HepG2 (cell line): Measurements from ENCODE around the gene SPIN1. TPM values are rescaled to one million over a fixed set of nuclear protein-coding genes. Genes with fewer than 3 reads are reported as not detected.

ENCODE experiments used
- ARID2 ChIP-seq: sonication (generic); formaldehyde crosslinking; IDR thresholded peaks from 2 replicates; pipeline ENCODE4 v1.8.1; 2022; ENCODE audit warnings: mild to moderate bottlenecking, missing genetic modification reagents, borderline replicate concordance
- BCL6 ChIP-seq: IDR thresholded peaks from 2 replicates; pipeline ENCODE4 v1.6.1; 2016; ENCODE audit warnings: missing genetic modification reagents, missing compliant biosample characterization
- EED ChIP-seq: sonication (generic); formaldehyde crosslinking; IDR thresholded peaks from 2 replicates; pipeline ENCODE4 v1.5.0; 2020; ENCODE audit warnings: mild to moderate bottlenecking, missing genetic modification reagents
- ELK4 ChIP-seq: sonication (generic); formaldehyde crosslinking; IDR thresholded peaks from 2 replicates; pipeline ENCODE4 v1.9.0; 2021; ENCODE audit warnings: missing genetic modification reagents, borderline replicate concordance
- FOXM1 ChIP-seq: sonication (generic); formaldehyde crosslinking; IDR thresholded peaks from 2 replicates; pipeline ENCODE4 v1.5.0; 2020; ENCODE audit warnings: missing genetic modification reagents
- HCFC1 ChIP-seq: fragments of 150-350 bp; IDR thresholded peaks from 2 replicates; pipeline ENCODE4 v1.6.1; 2014; ENCODE audit warnings: low read depth, low read length
- HDAC1 ChIP-seq: sonication (generic); formaldehyde crosslinking; IDR thresholded peaks from 2 replicates; pipeline ENCODE4 v1.5.1; 2020; ENCODE audit warnings: mild to moderate bottlenecking, missing genetic modification reagents
- KDM5B ChIP-seq: sonication (generic); formaldehyde crosslinking; IDR thresholded peaks from 2 replicates; pipeline ENCODE4 v1.4.0; 2020; ENCODE audit warnings: missing genetic modification reagents, mild to moderate bottlenecking, borderline replicate concordance
- KLF11 ChIP-seq: IDR thresholded peaks from 2 replicates; pipeline ENCODE4 v1.6.1; 2016; ENCODE audit warnings: missing compliant biosample characterization
- SATB2 ChIP-seq: sonication (generic); formaldehyde crosslinking; IDR thresholded peaks from 2 replicates; pipeline ENCODE4 v1.5.0; 2020; ENCODE audit warnings: missing genetic modification reagents
- SMAD3 ChIP-seq: sonication (generic); formaldehyde crosslinking; IDR thresholded peaks from 2 replicates; pipeline ENCODE4 v1.4.0; 2020; ENCODE audit warnings: missing genetic modification reagents
- SP4 ChIP-seq: sonication (generic); formaldehyde crosslinking; IDR thresholded peaks from 2 replicates; pipeline ENCODE4 v1.8.1; 2023; ENCODE audit warnings: mild to moderate bottlenecking, missing genetic modification reagents
- TFDP1 ChIP-seq: IDR thresholded peaks from 2 replicates; pipeline ENCODE4 v1.6.1; 2016; ENCODE audit warnings: missing compliant biosample characterization, missing genetic modification reagents, borderline replicate concordance
- ZBTB40 ChIP-seq, 2 experiments: fragments of 450-650 bp in 1 of 2; sonication (generic) in 1 of 2; formaldehyde crosslinking in 1 of 2; IDR thresholded peaks; 2 replicates each; pipeline versions ENCODE4 v1.6.1 to v1.8.0; 2016 to 2022; ENCODE audit warnings: antibody characterized with exemption in 1 of 2, mild to moderate bottlenecking in 1 of 2, missing genetic modification reagents in 1 of 2
- ZNF235 ChIP-seq: sonication (generic); formaldehyde crosslinking; IDR thresholded peaks from 2 replicates; pipeline ENCODE4 v1.8.1; 2023; ENCODE audit warnings: mild to moderate bottlenecking, missing genetic modification reagents, borderline replicate concordance
- ZNF382 ChIP-seq: sonication (generic); formaldehyde crosslinking; IDR thresholded peaks from 2 replicates; pipeline ENCODE4 v1.5.0; 2020; ENCODE audit warnings: missing genetic modification reagents, mild to moderate bottlenecking, borderline replicate concordance
- ZNF431 ChIP-seq: sonication (generic); formaldehyde crosslinking; IDR thresholded peaks from 2 replicates; pipeline ENCODE4 v1.9.0; 2022; ENCODE audit warnings: missing genetic modification reagents, low read depth, mild to moderate bottlenecking, borderline replicate concordance
- ZNF773 ChIP-seq: sonication (generic); formaldehyde crosslinking; IDR thresholded peaks from 2 replicates; pipeline ENCODE4 v1.4.0; 2020; ENCODE audit warnings: missing genetic modification reagents, borderline replicate concordance
- ZSCAN22 ChIP-seq: sonication (generic); formaldehyde crosslinking; IDR thresholded peaks from 2 replicates; pipeline ENCODE4 v1.4.0; 2020; ENCODE audit warnings: mild to moderate bottlenecking, missing genetic modification reagents
- polyA plus RNA-seq, 8 experiments: library from polyadenylated mRNA; depleted of rRNA in 3 of 8; stranded (reverse) in 7 of 8; unstranded in 1 of 8; fragments of >200 nt; fragmentation: Illumina TruSeq in 4 of 8; extraction: Trizol in 4 of 8; gene quantifications; 2 replicates each; pipeline versions ENCODE4 v1.2.1 to v1.2.3, GENCODE V29; 2011 to 2016; ENCODE audit warnings: low read depth in 4 of 8, missing spikeins in 1 of 8, mixed read lengths in 1 of 8; ENCODE audit not compliant: insufficient read depth in 1 of 8
- total RNA-seq, 5 experiments: library from RNA; depleted of rRNA; stranded (reverse); fragments of >200 nt; fragmentation: Illumina TruSeq; extraction: Trizol; gene quantifications; 2 replicates each; pipeline ENCODE4 v1.2.3, GENCODE V29; 2016; ENCODE audit warnings: low read depth in 1 of 5

Gene SPIN1
- total and polyA plus RNA-seq, 2 of the 13 experiments (the other 11 are each of a cell fraction or from before 2014, with no cell fraction given): 20.0 to 24.3 TPM

- no peak for TF ChIP-seq SMAD3
- TF ChIP-seq ELK4: no peak
- TF ChIP-seq ZNF235 (CRISPR knock-in tag): no peak
- peak; percentile 41; the same call in 1 of the 2 replicates for TF ChIP-seq EED (CRISPR knock-in tag)
- no peak for TF ChIP-seq FOXM1 (CRISPR knock-in tag)
- TF ChIP-seq ZBTB40 (IDR thresholded peaks at IDR 0.05): no peak
- TF ChIP-seq ZBTB40 (CRISPR knock-in tag; IDR thresholded peaks at IDR 0.05): peak; percentile 44; the same call in 1 of the 2 replicates
- TF ChIP-seq ZNF382 (CRISPR knock-in tag): no peak
- TF ChIP-seq HDAC1 (CRISPR knock-in tag): no peak
- no peak for TF ChIP-seq HCFC1
- TF ChIP-seq BCL6 (CRISPR knock-in tag): peak; percentile 29; the same call in 1 of the 2 replicates
- TF ChIP-seq KDM5B (CRISPR knock-in tag): peak; percentile 29; the same call in 1 of the 2 replicates
- TF ChIP-seq ZNF431 (CRISPR knock-in tag): no peak
- no peak for TF ChIP-seq SATB2 (CRISPR knock-in tag)
- TF ChIP-seq ARID2 (CRISPR knock-in tag): no peak
- TF ChIP-seq TFDP1 (CRISPR knock-in tag): no peak
- no peak for TF ChIP-seq KLF11 (CRISPR knock-in tag)
- TF ChIP-seq SP4 (CRISPR knock-in tag): no peak
- TF ChIP-seq ZNF773 (CRISPR knock-in tag): no peak
- TF ChIP-seq ZSCAN22 (CRISPR knock-in tag): no peak
Measured at GRCh38 chr9:88387552-88388202, 567 bp upstream of the SPIN1 start (continued).
